H1 (cell line): ENCODE results near the gene ADAMTS20. TPM values are rescaled to one million over a fixed set of nuclear protein-coding genes. Genes with fewer than 3 reads are reported as not detected.
"Not testable (repeated sequence)": the region's sequence is repeated elsewhere in the genome, so short reads cannot be mapped to it uniquely, and the experiment has no call there.

Source experiments
- CTCF ChIA-PET: fragments of 300-600 bp; sonication (Branson Sonifier 250); formaldehyde crosslinking; loops from one replicate; lab custom pipeline; 2021; ENCODE audit not compliant: partially characterized antibody; lab: Charles Lee
- POLR2A ChIA-PET: fragments of 300-600 bp; sonication (Branson Sonifier 250); formaldehyde crosslinking; loops from one replicate; lab custom pipeline; 2021; ENCODE audit warnings: inconsistent platforms; ENCODE audit not compliant: partially characterized antibody; lab: Charles Lee
- DNase-seq, 2 experiments: peaks; one replicate each; pipeline versions ENCODE4 v3.0.0 to v3.0.0-alpha.2; 2010 to 2022; ENCODE audit warnings: low spot score in 2 of 2, low read depth in 1 of 2, mixed read lengths in 1 of 2
- FAIRE-seq: peaks from 2 replicates; lab custom pipeline; 2011; peaks lifted over from hg19 to GRCh38; lab: Jason Lieb, UNC
- H2AFZ ChIP-seq: 2 replicates; pipeline ENCODE4 v1.8.1; 2012; ENCODE audit warnings: low read length, inconsistent platforms
- H2AK5ac ChIP-seq: 2 replicates; pipeline ENCODE4 v1.6.1; 2013; ENCODE audit warnings: low read depth, low read length
- H2BK120ac ChIP-seq: replicated peaks from 2 replicates; pipeline ENCODE3; 2013; ENCODE audit warnings: low read depth, low read length, inconsistent platforms
- H2BK12ac ChIP-seq: 2 replicates; pipeline ENCODE4 v1.6.1; 2013; ENCODE audit warnings: low read depth, low read length
- H2BK15ac ChIP-seq: 2 replicates; pipeline ENCODE4 v1.6.1; 2013; ENCODE audit warnings: low read length
- H2BK20ac ChIP-seq: 2 replicates; pipeline ENCODE4 v1.6.1; 2013; ENCODE audit warnings: low read length
- H2BK5ac ChIP-seq: 2 replicates; pipeline ENCODE4 v1.6.1; 2013; ENCODE audit warnings: low read depth, low read length
- H3K14ac ChIP-seq: 2 replicates; pipeline ENCODE4 v1.6.1; 2013; ENCODE audit warnings: inconsistent platforms; ENCODE audit not compliant: insufficient read length
- H3K18ac ChIP-seq: 2 replicates; pipeline ENCODE4 v1.6.1; 2013; ENCODE audit warnings: low read length; ENCODE audit errors: extremely low read depth
- H3K23ac ChIP-seq: 2 replicates; pipeline ENCODE4 v1.6.1; 2013; ENCODE audit warnings: inconsistent platforms; ENCODE audit not compliant: insufficient read length
- H3K23me2 ChIP-seq: 2 replicates; pipeline ENCODE4 v1.6.1; 2013; ENCODE audit warnings: low read depth, low read length
- H3K27ac ChIP-seq: 2 replicates; pipeline ENCODE4 v1.6.1; 2011; ENCODE audit warnings: low read depth, low read length, inconsistent platforms
- H3K27me3 ChIP-seq, 4 experiments: replicated peaks in 1 of 4; 1 replicate in 1 of 4; 2 replicates in 3 of 4; pipeline versions ENCODE4 v1.6.1 to v1.8.1; 2011 to 2013; ENCODE audit warnings: low read length in 3 of 4, mild to moderate bottlenecking in 3 of 4, inconsistent platforms in 2 of 4, mixed read lengths in 2 of 4, moderate library complexity in 1 of 4; ENCODE audit not compliant: control insufficient read depth in 3 of 4, insufficient read depth in 3 of 4; ENCODE audit errors: extremely low read depth in 1 of 4
- H3K36me3 ChIP-seq, 4 experiments: 2 replicates each; pipeline versions ENCODE4 v1.6.1 to v1.8.1; 2011 to 2013; ENCODE audit warnings: mild to moderate bottlenecking in 4 of 4, low read length in 3 of 4, moderate library complexity in 2 of 4, control low read depth in 1 of 4, inconsistent platforms in 1 of 4; ENCODE audit not compliant: insufficient read depth in 4 of 4, control insufficient read depth in 2 of 4
- H3K4ac ChIP-seq: replicated peaks from 2 replicates; pipeline ENCODE3; 2013; ENCODE audit warnings: low read length, low read depth, mixed read lengths, inconsistent platforms; ENCODE audit not compliant: insufficient read length
- H3K4me1 ChIP-seq, 4 experiments: replicated peaks in 1 of 4; 1 replicate in 1 of 4; 2 replicates in 3 of 4; pipeline versions ENCODE4 v1.6.1 to v1.8.1; 2011 to 2013; ENCODE audit warnings: low read length in 3 of 4, inconsistent platforms in 2 of 4, mixed read lengths in 1 of 4; ENCODE audit not compliant: insufficient read depth in 4 of 4, control insufficient read depth in 3 of 4
- H3K4me2 ChIP-seq, 2 experiments: 2 replicates each; pipeline versions ENCODE4 v1.6.1 to v1.8.1; 2011 to 2013; ENCODE audit warnings: low read depth in 2 of 2, low read length in 2 of 2, control low read depth in 1 of 2, inconsistent platforms in 1 of 2, mild to moderate bottlenecking in 1 of 2; ENCODE audit not compliant: insufficient read depth in 1 of 2
- H3K4me3 ChIP-seq, 4 experiments: fragments of 200-600, 300-600 bp in 1 of 4; sonication (generic), shearing (Covaris generic), sonication (Bioruptor Twin) in 1 of 4; 2 replicates each; pipeline versions ENCODE4 v1.5.1 to v1.8.1; 2011 to 2016; ENCODE audit warnings: low read length in 4 of 4, low read depth in 3 of 4, control low read depth in 2 of 4, inconsistent platforms in 2 of 4, mild to moderate bottlenecking in 2 of 4, mixed read lengths in 1 of 4, moderate library complexity in 1 of 4; ENCODE audit not compliant: insufficient read depth in 2 of 4; ENCODE audit errors: extremely low read depth in 1 of 4
- H3K56ac ChIP-seq: replicated peaks from 2 replicates; pipeline ENCODE3; 2013; ENCODE audit warnings: low read depth, mild to moderate bottlenecking, mixed read lengths, low read length, inconsistent platforms; ENCODE audit not compliant: insufficient read length
- H3K79me1 ChIP-seq: 2 replicates; pipeline ENCODE4 v1.6.1; 2013; ENCODE audit warnings: low read depth, low read length, control low read depth
- H3K79me2 ChIP-seq, 2 experiments: 2 replicates each; pipeline versions ENCODE4 v1.6.1 to v1.8.1; 2012 to 2013; ENCODE audit warnings: low read length in 2 of 2, mild to moderate bottlenecking in 2 of 2, inconsistent platforms in 1 of 2; ENCODE audit not compliant: insufficient read depth in 2 of 2, control insufficient read depth in 1 of 2
- H3K9ac ChIP-seq, 4 experiments: replicated peaks in 1 of 4; 1 replicate in 1 of 4; 2 replicates in 3 of 4; pipeline versions ENCODE4 v1.6.1 to v1.8.1; 2011 to 2013; ENCODE audit warnings: low read depth in 3 of 4, low read length in 3 of 4, control low read depth in 2 of 4, mild to moderate bottlenecking in 2 of 4, moderate library complexity in 2 of 4, inconsistent platforms in 1 of 4; ENCODE audit errors: extremely low read depth in 1 of 4
- H3K9me3 ChIP-seq, 2 experiments: 2 replicates each; pipeline versions ENCODE4 v1.6.1 to v1.8.1; 2012 to 2013; ENCODE audit warnings: mild to moderate bottlenecking in 2 of 2, moderate library complexity in 2 of 2, control low read depth in 1 of 2, inconsistent platforms in 1 of 2, low read depth in 1 of 2, low read length in 1 of 2, mixed read lengths in 1 of 2; ENCODE audit not compliant: insufficient read depth in 2 of 2
- H4K20me1 ChIP-seq, 2 experiments: replicated peaks in 1 of 2; 2 replicates each; pipeline versions ENCODE3 to v1.8.1; 2011 to 2013; ENCODE audit warnings: inconsistent platforms in 2 of 2, low read length in 2 of 2, mild to moderate bottlenecking in 1 of 2; ENCODE audit not compliant: insufficient read depth in 2 of 2, control insufficient read depth in 1 of 2
- H4K5ac ChIP-seq: 2 replicates; pipeline ENCODE4 v1.6.1; 2013; ENCODE audit warnings: low read length, low read depth, mixed read lengths, inconsistent platforms; ENCODE audit not compliant: insufficient read length
- H4K8ac ChIP-seq: 2 replicates; pipeline ENCODE4 v1.8.0; 2013; ENCODE audit warnings: mild to moderate bottlenecking, moderate library complexity, low read length, inconsistent platforms; ENCODE audit not compliant: insufficient read depth; ENCODE audit errors: extremely low read depth
- H4K91ac ChIP-seq: replicated peaks from 2 replicates; pipeline ENCODE3; 2013; ENCODE audit warnings: low read length, mixed read lengths, inconsistent platforms; ENCODE audit not compliant: insufficient read length
- WGBS, 2 experiments: shearing (Covaris generic) in 1 of 2; methylation state at CpG; one replicate each; pipeline versions ENCODE4 v1.1.6 to v1.1.7; 2013 to 2015; ENCODE audit warnings: low lambda C conversion rate in 2 of 2, mixed read lengths in 2 of 2, inconsistent platforms in 1 of 2, low coverage in 1 of 2, missing lambda C conversion rate in 1 of 2; ENCODE audit not compliant: insufficient replicate concordance in 2 of 2, insufficient coverage in 1 of 2, insufficient read length in 1 of 2; ENCODE audit errors: extremely low coverage in 1 of 2, missing lambda C conversion rate in 1 of 2; 5-methylcytosine and 5-hydroxymethylcytosine counted together
- polyA plus RNA-seq, 7 experiments: library from polyadenylated mRNA; depleted of rRNA in 3 of 7; stranded (reverse) in 5 of 7; unstranded in 2 of 7; fragments of >200 nt in 5 of 7; fragments of 200-250 nt in 2 of 7; gene quantifications; 1 replicate in 5 of 7; 2 replicates in 1 of 7; 4 replicates in 1 of 7; pipeline versions ENCODE4 v1.2.1 to v1.2.3, GENCODE V29; 2011 to 2013; ENCODE audit warnings: missing spikeins in 2 of 7, mixed read lengths in 2 of 7
- total RNA-seq: library from RNA; stranded (reverse); fragmentation: NEBNext Ultra II Directional; extraction: Animal tissue kit (Norgen Biotek cat#: 25700); gene quantifications from 2 replicates; pipeline ENCODE4 v1.2.1, GENCODE V29; 2021

Gene ADAMTS20
- total and polyA plus RNA-seq, 2 of the 8 experiments (the other 6 are each of a cell fraction or from before 2014, with no cell fraction given), result 2.9 to 5.1 TPM

- H4K5ac ChIP-seq, H3K18ac ChIP-seq, H3K79me2 ChIP-seq, H4K20me1 ChIP-seq, DNase-seq, H2BK120ac ChIP-seq, H3K4ac ChIP-seq, POLR2A ChIA-PET, H3K56ac ChIP-seq, H2BK15ac ChIP-seq, H3K4me1 ChIP-seq, H3K9ac ChIP-seq, FAIRE-seq, H3K23me2 ChIP-seq, H3K4me2 ChIP-seq, H3K23ac ChIP-seq, H2BK5ac ChIP-seq, H2BK20ac ChIP-seq, H2AK5ac ChIP-seq, H2AFZ ChIP-seq, H4K91ac ChIP-seq, H4K8ac ChIP-seq, H3K4me3 ChIP-seq, H3K36me3 ChIP-seq, H3K27me3 ChIP-seq, H3K79me1 ChIP-seq, H3K14ac ChIP-seq, H2BK12ac ChIP-seq, H3K27ac ChIP-seq: not testable (repeated sequence)
- 92% methylated on average over 3 of the region's 3 CpGs; no CpG with 5 or more reads in 1 of the 2 experiments for WGBS, 2 experiments
- peaks cover 15 to 17% of the 10 kb centered on the region in 2 experiments for H3K9me3 ChIP-seq
- CTCF ChIA-PET, result interaction anchor here (0.7 kb wide), 1 partner anchor 846 kb away, joined by 4 read pairs; no protein-coding TSS in a partner anchor
These were observed 210.2 kb downstream of the ADAMTS20 start for GRCh38 chr12:43341785-43342313.
